Mesodermal cell (in vitro differentiated cells): ENCODE measurements around the gene CCSER2.
"Not testable (repeated sequence)": the region's sequence is repeated elsewhere in the genome, so short reads cannot be mapped to it uniquely, and the experiment has no call there.

Experiments
- H3K27ac ChIP-seq: 2 replicates; pipeline ENCODE4 v1.7.0; 2013; ENCODE audit warnings: mild to moderate bottlenecking, low read depth, low read length, moderate library complexity; ENCODE audit not compliant: severe bottlenecking
- H3K36me3 ChIP-seq: 2 replicates; pipeline ENCODE4 v1.7.1; 2013; ENCODE audit warnings: mild to moderate bottlenecking, low read length, moderate library complexity; ENCODE audit not compliant: control insufficient read depth, insufficient read depth
- H3K4me1 ChIP-seq: one replicate; pipeline ENCODE4 v1.7.1; 2013; ENCODE audit warnings: mild to moderate bottlenecking, low read length; ENCODE audit not compliant: insufficient read depth, control insufficient read depth, poor library complexity, severe bottlenecking
- H3K4me3 ChIP-seq: 2 replicates; pipeline ENCODE4 v1.7.0; 2013; ENCODE audit warnings: low read length, control low read depth, mild to moderate bottlenecking; ENCODE audit not compliant: insufficient read depth, poor library complexity, severe bottlenecking; ENCODE audit errors: extremely low read depth
- H3K9me3 ChIP-seq: 2 replicates; pipeline ENCODE4 v1.7.1; 2013; ENCODE audit warnings: mild to moderate bottlenecking, low read length, moderate library complexity; ENCODE audit not compliant: control insufficient read depth
- WGBS, 2 experiments: methylation state at CpG; one replicate each; pipeline ENCODE4 v1.1.5; 2013; ENCODE audit warnings: missing lambda C conversion rate in 2 of 2; ENCODE audit not compliant: insufficient coverage in 2 of 2; 5-methylcytosine and 5-hydroxymethylcytosine counted together

The CCSER2 gene

GRCh38 chr10:84478679-84479078 lies 150.3 kb downstream of the CCSER2 start:
- 100% methylated on average over 1 of the region's 1 CpG for WGBS, 2 experiments
- H3K27ac ChIP-seq = no peak overlapping the region

DNA sequence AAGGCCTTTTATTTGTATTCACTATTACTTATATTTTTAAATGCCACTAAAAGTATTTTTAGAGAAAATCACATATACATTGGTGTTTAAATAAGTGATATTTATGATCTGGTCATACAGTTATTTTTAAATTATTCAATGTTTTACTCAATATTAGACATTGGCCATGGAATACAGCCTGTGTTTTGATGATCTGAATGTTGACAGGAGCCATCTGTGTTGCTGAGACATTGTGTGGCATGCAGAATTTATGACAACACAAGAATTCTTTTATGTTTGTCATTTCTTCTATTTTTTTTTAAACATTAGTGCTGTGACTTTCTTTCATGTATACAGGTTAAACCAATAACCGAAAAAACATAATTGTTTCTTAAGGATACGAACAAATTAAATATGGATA lies 156.2 kb downstream of the CCSER2 start:
- H3K36me3 ChIP-seq = peaks cover 26% of the 10 kb centered on the region
- H3K4me1 ChIP-seq = no peaks in the 10 kb centered on the region
- H3K27ac ChIP-seq = no peak overlapping the region
- no peak overlapping the region for H3K4me3 ChIP-seq
- WGBS, 2 experiments = no CpG with 5 or more reads among the region's 2 CpGs
- no peaks in the 10 kb centered on the region for H3K9me3 ChIP-seq

More at GRCh38 chr10:84478679-84479078, 150.3 kb downstream of the CCSER2 start:
- Histone ChIP-seq H3K36me3 (peaks cover 52% of the 10 kb centered on the region), H3K4me3 (no peak overlapping the region), H3K4me1 (no peaks in the 10 kb centered on the region), H3K9me3 (no peaks in the 10 kb centered on the region)

GRCh38 chr10:84493361-84493760 lies 165.0 kb downstream of the CCSER2 start:
- Histone ChIP-seq H3K4me3 (no peak overlapping the region), H3K4me1 (peaks cover 10% of the 10 kb centered on the region), H3K9me3 (no peaks in the 10 kb centered on the region), H3K36me3 (peaks cover 22% of the 10 kb centered on the region), H3K27ac (no peak overlapping the region)
- WGBS, 2 experiments = no CpG with 5 or more reads among the region's 2 CpGs

DNA sequence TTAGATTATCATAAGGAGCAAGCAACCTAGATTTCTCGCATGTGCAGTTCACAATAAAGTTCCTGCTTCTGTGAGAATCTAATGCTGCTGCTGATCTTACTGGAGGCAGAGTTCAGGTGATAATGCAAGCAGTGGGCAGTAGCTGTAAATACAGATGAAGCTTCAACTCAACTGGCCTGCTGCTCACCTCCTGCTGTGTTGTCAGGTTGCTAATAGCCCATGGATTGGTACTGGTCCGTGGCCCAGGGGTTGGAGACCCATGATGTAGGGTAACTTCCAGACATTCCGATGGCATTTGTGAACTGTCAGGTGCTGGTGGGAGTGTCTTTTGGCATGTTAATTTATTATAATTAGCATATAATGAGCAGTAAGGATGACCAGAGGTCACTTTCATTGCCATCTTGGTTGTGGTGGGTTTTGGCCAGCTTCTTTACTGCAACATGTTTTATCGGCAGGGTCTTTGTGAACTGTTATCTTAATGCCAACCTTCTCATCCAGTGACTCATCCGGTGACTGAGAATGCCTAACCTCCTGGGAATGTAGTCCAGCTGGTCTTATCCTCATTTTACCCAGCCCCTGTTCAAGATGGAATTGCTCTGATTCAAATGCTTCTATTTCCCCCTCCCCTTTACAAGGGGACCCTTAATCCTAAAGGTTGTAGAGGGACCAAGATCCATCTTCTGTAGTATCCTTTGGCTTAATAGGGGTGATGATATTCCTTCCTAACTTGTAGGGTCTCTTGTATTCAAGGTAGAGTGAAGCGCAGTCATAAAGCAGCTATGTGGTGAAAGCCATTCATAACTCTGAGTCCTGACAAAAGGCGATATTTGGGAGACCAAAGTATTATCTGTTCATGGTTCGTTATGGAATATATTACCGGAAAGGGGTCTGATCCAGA lies 165.8 kb downstream of the CCSER2 start:
- peaks cover 19% of the 10 kb centered on the region for H3K36me3 ChIP-seq
- 90 to 92% methylated on average over 7 to 9 of the region's 9 CpGs for WGBS, 2 experiments
- no peak overlapping the region for H3K4me3 ChIP-seq
- no peaks in the 10 kb centered on the region for H3K9me3 ChIP-seq
- H3K27ac ChIP-seq = peak overlapping the region; percentile 77
- peaks cover 10% of the 10 kb centered on the region for H3K4me1 ChIP-seq

DNA sequence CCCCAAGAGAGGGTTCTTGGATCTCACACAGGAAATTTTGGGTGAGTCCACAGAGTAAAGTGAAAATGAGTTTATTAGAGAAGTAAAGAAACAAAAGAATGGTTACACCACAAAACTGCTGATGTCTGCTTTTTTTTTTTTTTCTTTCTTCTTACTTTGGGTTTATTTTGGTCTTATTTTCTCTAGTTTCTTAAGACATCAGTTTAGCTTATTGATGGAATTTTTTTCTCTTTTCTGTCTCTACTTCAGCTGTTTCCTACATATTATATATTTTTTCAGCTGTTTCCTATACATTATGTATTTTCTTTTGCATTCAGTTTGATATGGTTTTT lies 166.4 kb downstream of the CCSER2 start:
- no peaks in the 10 kb centered on the region for H3K9me3 ChIP-seq
- H3K4me3 ChIP-seq = no peak overlapping the region
- H3K27ac ChIP-seq = peak overlapping the region; percentile 77
- peaks cover 12% of the 10 kb centered on the region for H3K4me1 ChIP-seq
- H3K36me3 ChIP-seq = peaks cover 18% of the 10 kb centered on the region

DNA sequence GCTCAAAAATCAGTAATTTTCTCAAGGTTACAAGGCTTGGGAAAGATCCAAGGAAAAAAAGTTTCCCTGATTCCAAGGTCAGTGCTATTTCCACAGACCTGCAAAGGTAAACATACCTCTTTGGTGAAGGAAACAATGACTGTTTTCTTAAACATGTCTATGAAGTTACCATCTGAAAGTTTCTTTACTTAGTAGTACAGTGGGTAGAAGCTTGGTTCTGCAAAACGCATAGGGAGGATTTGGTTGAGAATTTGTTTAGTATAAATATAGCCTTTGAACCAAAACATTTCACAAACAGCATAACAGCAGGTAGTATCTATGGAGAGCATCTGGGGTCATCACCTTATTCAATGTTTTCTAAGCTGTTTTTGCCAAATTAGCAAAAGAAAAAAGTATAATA lies 169.6 kb downstream of the CCSER2 start:
- no CpG with 5 or more reads among the region's 1 CpG for WGBS, 2 experiments
- H3K9me3 ChIP-seq = no peaks in the 10 kb centered on the region
- H3K27ac ChIP-seq = no peak overlapping the region
- H3K36me3 ChIP-seq = peaks cover 13% of the 10 kb centered on the region
- H3K4me1 ChIP-seq = peaks cover 16% of the 10 kb centered on the region
- H3K4me3 ChIP-seq = no peak overlapping the region

DNA sequence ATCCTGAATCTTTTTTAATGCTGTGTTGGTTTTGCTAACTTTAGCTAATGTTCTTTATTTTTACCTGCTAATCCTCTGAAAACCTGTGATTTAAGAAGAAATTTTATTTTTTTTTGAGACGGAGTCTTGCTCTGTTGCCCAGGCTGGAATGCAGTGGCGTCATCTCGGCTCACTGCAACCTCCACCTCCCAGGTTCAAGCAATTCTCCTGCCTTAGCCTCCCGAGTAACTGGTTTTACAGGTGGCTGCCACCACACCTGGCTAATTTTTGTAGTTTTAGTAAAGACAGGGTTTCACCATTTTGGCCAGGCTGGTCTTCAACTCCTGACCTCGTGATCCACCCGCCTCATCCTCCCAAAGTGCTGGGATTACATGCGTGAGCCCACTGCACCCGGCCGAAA lies 170.7 kb downstream of the CCSER2 start:
- 90 to 100% methylated on average over 3 to 5 of the region's 9 CpGs for WGBS, 2 experiments
- H3K36me3 ChIP-seq, H3K27ac ChIP-seq, H3K4me1 ChIP-seq, H3K9me3 ChIP-seq, H3K4me3 ChIP-seq: not testable (repeated sequence)

DNA sequence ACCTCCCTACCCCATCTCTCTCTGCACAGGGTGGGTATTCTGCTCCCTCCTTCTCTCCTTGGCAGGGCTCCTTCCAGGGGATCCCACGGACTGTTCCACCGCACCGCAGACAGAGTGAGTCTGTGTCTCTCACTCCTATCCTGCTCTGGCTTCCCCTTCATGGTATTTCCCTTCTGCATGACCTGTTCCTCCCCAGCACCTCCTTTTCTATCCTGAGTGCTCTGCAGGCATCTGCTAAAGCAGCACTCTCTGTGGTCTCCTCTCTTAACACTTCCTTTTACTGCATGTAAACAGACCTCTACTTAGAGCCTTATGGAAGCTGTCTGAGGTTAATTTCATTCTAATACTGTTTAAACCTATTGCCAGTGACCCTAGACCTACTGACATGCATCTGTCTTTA lies 171.5 kb downstream of the CCSER2 start:
- Histone ChIP-seq H3K36me3 (peaks cover 12% of the 10 kb centered on the region), H3K4me1 (peaks cover 7% of the 10 kb centered on the region), H3K27ac (peak overlapping the region; percentile 55), H3K4me3 (no peak overlapping the region), H3K9me3 (no peaks in the 10 kb centered on the region)
- WGBS, 2 experiments = 35% methylated on average over 3 of the region's 3 CpGs; no CpG with 5 or more reads in 1 of the 2 experiments

DNA sequence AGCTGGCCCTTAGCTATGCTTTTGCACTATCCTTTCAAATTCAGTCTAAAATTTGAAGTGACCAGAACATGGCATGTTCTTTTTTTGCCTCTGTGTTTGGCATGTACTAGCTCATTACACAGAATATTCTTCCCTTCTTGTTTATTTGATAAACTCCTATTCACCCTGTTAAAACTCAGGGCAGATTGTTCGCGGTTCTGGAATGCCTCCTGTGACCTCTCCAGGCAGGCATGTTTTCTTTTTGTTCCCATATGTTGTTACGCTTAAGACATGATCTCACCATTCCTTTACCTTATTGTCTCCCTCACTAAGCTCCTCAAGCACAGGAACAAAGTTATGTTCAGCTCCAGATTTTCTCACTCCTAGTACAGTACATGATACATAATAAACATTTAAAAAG lies 181.7 kb downstream of the CCSER2 start:
- H3K27ac ChIP-seq = peak overlapping the region; percentile 84
- peaks cover 28% of the 10 kb centered on the region for H3K36me3 ChIP-seq
- H3K9me3 ChIP-seq = no peaks in the 10 kb centered on the region
- no peak overlapping the region for H3K4me3 ChIP-seq
- peaks cover 19% of the 10 kb centered on the region for H3K4me1 ChIP-seq
- 81 to 83% methylated on average over 3 of the region's 3 CpGs for WGBS, 2 experiments

DNA sequence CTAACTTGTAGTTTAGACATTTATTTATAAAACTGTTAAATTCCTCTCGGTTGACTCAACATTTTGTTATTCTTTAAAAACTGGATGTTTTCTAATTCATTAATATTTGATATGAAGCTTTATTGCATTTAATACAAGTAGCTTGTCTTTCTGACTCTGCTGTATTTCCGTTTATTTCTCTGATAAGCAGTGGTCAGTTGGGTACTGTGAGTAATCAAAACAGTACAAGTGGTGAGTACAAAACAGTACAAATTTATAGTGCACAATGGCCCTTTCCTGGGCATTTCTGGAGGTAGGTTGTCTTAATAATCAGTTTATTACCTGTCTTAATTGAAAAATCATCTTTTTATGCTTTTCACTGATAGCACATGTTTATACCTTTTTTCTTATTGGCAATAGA lies 182.7 kb downstream of the CCSER2 start:
- Histone ChIP-seq H3K4me1 (peaks cover 19% of the 10 kb centered on the region), H3K36me3 (peaks cover 35% of the 10 kb centered on the region), H3K27ac (no peak overlapping the region), H3K4me3 (no peak overlapping the region), H3K9me3 (no peaks in the 10 kb centered on the region)
- no CpG with 5 or more reads among the region's 2 CpGs for WGBS, 2 experiments

DNA sequence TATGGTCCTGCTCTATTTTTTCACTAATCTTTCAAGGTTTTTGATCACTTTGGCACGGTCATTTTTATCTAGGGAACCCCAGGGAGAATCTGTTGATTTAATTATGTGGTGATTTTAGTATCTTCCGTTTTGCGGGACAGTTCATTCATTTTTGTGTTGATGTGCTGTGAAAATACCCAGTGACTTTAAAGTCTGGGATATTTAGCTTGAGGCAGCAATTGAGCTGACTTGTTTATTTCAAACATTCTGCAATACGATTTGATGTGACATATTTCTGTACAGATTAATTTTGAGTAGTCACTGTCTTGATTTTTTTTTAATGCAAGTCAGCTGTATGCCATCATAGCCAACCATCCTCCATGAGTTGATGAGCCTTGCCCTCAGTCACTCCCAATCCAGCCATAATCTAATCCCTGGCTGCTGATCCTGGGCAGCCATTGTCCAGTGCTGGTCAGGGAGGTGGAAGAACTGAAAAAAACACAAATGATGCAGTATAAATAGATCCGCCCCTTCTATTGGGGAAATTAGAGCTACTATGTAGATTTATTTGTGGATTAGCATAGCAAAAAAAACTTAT lies 183.4 kb downstream of the CCSER2 start:
- Histone ChIP-seq H3K36me3 (peaks cover 36% of the 10 kb centered on the region), H3K4me1 (peaks cover 19% of the 10 kb centered on the region), H3K4me3 (no peak overlapping the region), H3K9me3 (no peaks in the 10 kb centered on the region), H3K27ac (no peak overlapping the region)
- 94 to 100% methylated on average over 2 of the region's 5 CpGs for WGBS, 2 experiments
